NCI-H82 treated with DMSO at 0.1 percent for 48 hours (cell line): ENCODE data around the gene PEG3.

Source experiments
- DNase-seq: peaks from one replicate; lab custom pipeline; 2025; ENCODE audit not compliant: unreplicated experiment; lab: John Stamatoyannopoulos, UW

Gene PEG3

DNA sequence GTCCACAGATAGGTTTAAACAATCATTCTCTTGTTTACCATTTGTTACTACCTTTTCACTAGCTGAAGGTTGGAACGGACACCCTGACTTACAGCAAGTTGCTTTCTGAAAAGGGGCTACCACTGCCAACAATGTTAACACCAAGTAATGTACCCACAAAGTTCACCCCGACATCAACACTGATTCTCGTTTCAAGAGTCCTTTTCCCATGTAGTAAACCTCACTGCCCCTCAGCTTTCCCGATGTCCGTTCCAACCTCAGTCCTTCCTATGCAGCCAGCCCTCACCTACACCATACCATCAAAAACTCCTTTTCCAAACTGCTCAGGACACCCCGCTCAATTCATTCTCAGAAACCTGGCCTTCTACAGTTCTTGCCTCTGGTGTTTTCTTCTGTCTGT, 29.0 kb downstream of the PEG3 start:
- no peak for DNase-seq

DNA sequence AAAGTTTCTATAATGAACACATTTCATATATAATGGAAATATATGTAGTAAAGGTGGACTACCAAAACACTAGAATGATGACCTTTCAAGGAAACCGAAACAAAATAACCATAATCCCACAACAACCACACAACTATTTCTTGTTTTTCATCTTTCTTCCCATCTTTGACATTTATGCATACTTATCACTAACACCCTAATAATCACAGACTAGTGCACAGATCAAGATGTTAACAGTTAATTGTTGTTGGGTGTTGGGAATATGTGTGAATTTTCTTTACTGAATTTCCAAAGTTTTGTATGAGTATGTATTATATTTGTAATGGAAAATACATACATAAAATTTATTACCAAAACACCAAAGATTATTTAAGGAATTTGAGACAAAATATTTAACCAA, 30.3 kb downstream of the PEG3 start:
- DNase-seq = no peak

DNA sequence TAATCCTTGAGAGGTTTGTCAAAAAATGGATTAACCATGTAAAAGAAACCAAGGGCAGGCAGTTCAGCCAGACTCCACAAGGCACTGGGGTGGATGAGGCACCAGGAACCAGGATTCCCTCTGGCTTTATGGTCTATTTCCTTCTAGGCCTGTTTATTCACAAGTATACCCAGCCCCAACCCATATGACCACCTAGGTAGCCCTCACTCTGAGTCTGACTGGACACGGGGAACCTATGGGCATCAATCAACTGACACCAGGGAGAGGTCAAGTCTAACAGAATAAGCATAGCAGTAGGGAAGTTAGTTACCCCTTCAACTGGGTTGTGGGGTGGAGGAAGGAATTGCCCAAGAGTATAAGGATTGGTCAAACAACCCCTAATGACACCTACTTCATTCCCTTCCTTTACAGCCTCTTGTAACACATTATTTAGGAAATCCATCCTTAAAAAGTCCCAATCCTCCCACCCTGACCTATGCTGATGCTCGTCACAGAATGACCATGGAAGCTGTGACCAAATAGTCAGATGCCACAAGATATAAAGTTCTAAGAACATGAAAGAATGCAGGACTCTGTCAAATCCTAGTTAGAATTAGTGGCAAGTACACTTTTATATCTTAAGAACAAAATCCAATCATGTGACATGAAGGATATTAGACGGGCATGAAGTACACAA, 31.7 kb downstream of the PEG3 start:
- DNase-seq = no peak

DNA sequence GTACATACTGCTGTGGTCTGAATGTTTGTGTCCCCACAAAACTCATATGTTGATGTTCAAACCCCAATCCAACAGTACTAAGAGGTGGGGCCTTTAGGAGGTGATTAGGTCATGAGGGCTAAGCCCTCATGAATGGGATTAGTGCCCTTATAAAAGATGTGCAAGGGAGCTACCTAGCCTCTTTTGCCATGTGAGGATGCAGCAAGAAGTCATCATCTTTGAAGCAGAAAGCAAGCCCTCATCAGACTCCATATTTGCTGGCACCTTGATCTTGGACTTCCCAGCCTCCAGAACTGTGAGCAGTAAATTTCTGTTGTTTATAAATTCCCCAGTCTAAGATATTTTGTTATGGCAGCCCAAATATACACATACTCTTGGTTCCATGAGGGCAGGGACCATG, 33.9 kb downstream of the PEG3 start:
- no peak for DNase-seq
